ENCODE results near the gene PTPRS.
A peak's percentile ranks its signal among the peaks of the same experiment; 100 is the strongest.
"Not testable (repeated sequence)": the region's sequence is repeated elsewhere in the genome, so short reads cannot be mapped to it uniquely, and the experiment has no call there.

Gene PTPRS

GRCh38 chr19:5340637-5341447 is at the start of gene PTPRS:
Gene PTPRS, minus strand, starts transcription at chr19:5340812. Its CDS starts 54,672 bp downstream, at chr19:5286140.
- peak; percentile 50 for DNase-seq (ENCODE audit: low read depth)

GRCh38 chr19:5389353-5389752 is 48.7 kb upstream of the PTPRS start:
- DNase-seq (ENCODE audit: low read depth) = no peak

- DNase-seq (ENCODE audit: low read depth) = no peak
Measured at GRCh38 chr19:5387472-5387871, 46.9 kb upstream of the PTPRS start.

- DNase-seq (ENCODE audit: low read depth) = no peak
Measured at GRCh38 chr19:5386841-5387240, 46.2 kb upstream of the PTPRS start.

- DNase-seq (ENCODE audit: low read depth) = not testable (repeated sequence)
Measured at GRCh38 chr19:5381197-5381596, 40.6 kb upstream of the PTPRS start.

- no peak for DNase-seq (ENCODE audit: low read depth)
Measured at GRCh38 chr19:5380215-5380919, 39.8 kb upstream of the PTPRS start.

GRCh38 chr19:5376928-5377327 is 36.3 kb upstream of the PTPRS start:
- no peak for DNase-seq (ENCODE audit: low read depth)

- no peak for DNase-seq (ENCODE audit: low read depth)
Measured at GRCh38 chr19:5372572-5373200, 32.1 kb upstream of the PTPRS start.

GRCh38 chr19:5369962-5370367 is 29.4 kb upstream of the PTPRS start:
- DNase-seq (ENCODE audit: low read depth) = peak; percentile 39

GRCh38 chr19:5369304-5369703 is 28.7 kb upstream of the PTPRS start:
- DNase-seq (ENCODE audit: low read depth) = no peak

- DNase-seq (ENCODE audit: low read depth) = no peak
Measured at GRCh38 chr19:5367530-5368133, 27.0 kb upstream of the PTPRS start.

- DNase-seq (ENCODE audit: low read depth) = no peak
Measured at GRCh38 chr19:5365905-5366304, 25.3 kb upstream of the PTPRS start.

GRCh38 chr19:5364674-5365073 is 24.1 kb upstream of the PTPRS start:
- no peak for DNase-seq (ENCODE audit: low read depth)

- not testable (repeated sequence) for DNase-seq (ENCODE audit: low read depth)
Measured at GRCh38 chr19:5361839-5362238, 21.2 kb upstream of the PTPRS start.

GRCh38 chr19:5361407-5361806 is 20.8 kb upstream of the PTPRS start:
- no peak for DNase-seq (ENCODE audit: low read depth)

GRCh38 chr19:5360003-5360780 is 19.6 kb upstream of the PTPRS start:
- no peak for DNase-seq (ENCODE audit: low read depth)

- DNase-seq (ENCODE audit: low read depth) = no peak
Measured at GRCh38 chr19:5358173-5358800, 17.7 kb upstream of the PTPRS start.

- DNase-seq (ENCODE audit: low read depth) = no peak
Measured at GRCh38 chr19:5357584-5357983, 17.0 kb upstream of the PTPRS start.

- DNase-seq (ENCODE audit: low read depth) = no peak
Measured at GRCh38 chr19:5356918-5357317, 16.3 kb upstream of the PTPRS start.

GRCh38 chr19:5356428-5356827 is 15.8 kb upstream of the PTPRS start:
- DNase-seq (ENCODE audit: low read depth) = no peak

GRCh38 chr19:5355693-5356092 is 15.1 kb upstream of the PTPRS start:
- no peak for DNase-seq (ENCODE audit: low read depth)
